GM23338 (cell line): Measurements from ENCODE around the gene CDK5RAP1.

Experiments used
- CREB1 ChIP-seq: fragments of 250-450 bp; sonication (Bioruptor Pico); IDR thresholded peaks from 2 replicates; pipeline ENCODE4 v1.5.0; 2020; ENCODE audit warnings: low read depth, mild to moderate bottlenecking, moderate library complexity
- CTCF ChIP-seq, 2 experiments: fragments of 200-600 bp in 1 of 2; sonication (generic) in 1 of 2; conservative IDR thresholded peaks; 2 replicates each; pipeline versions ENCODE4 v1.5.1 to v1.6.1; 2016 to 2017; ENCODE audit warnings: antibody characterized with exemption in 2 of 2, low read depth in 2 of 2, mild to moderate bottlenecking in 2 of 2, moderate library complexity in 1 of 2
- ETS1 ChIP-seq: IDR thresholded peaks from 2 replicates; pipeline ENCODE4 v1.6.1; 2016; ENCODE audit warnings: antibody characterized with exemption
- EZH2 ChIP-seq: fragments of 200-600 bp; sonication (generic); IDR thresholded peaks from one replicate; pipeline ENCODE4 v1.8.0; 2017; ENCODE audit warnings: antibody characterized with exemption, mild to moderate bottlenecking, low read depth; ENCODE audit not compliant: unreplicated experiment
- EZH2phosphoT487 ChIP-seq: fragments of 200-600 bp; sonication (generic); IDR thresholded peaks from one replicate; pipeline ENCODE4 v1.8.1; 2018; ENCODE audit warnings: antibody characterized with exemption; ENCODE audit not compliant: unreplicated experiment
- JUNB ChIP-seq: IDR thresholded peaks from one replicate; pipeline ENCODE4 v1.6.1; 2016; ENCODE audit warnings: antibody characterized with exemption; ENCODE audit not compliant: unreplicated experiment
- POLR2AphosphoS5 ChIP-seq: IDR thresholded peaks from 2 replicates; pipeline ENCODE4 v1.6.1; 2016; ENCODE audit warnings: antibody characterized with exemption, low read depth
- REST ChIP-seq: IDR thresholded peaks from one replicate; pipeline ENCODE4 v1.6.1; 2018; ENCODE audit warnings: antibody characterized with exemption; ENCODE audit not compliant: unreplicated experiment
- STAT1 ChIP-seq: IDR thresholded peaks from one replicate; pipeline ENCODE4 v1.6.1; 2016; ENCODE audit warnings: antibody characterized with exemption; ENCODE audit not compliant: unreplicated experiment
- ZNF114 ChIP-seq: fragments of 250-450 bp; sonication (Bioruptor Pico); IDR thresholded peaks from 2 replicates; pipeline ENCODE4 v1.5.0; 2020; ENCODE audit warnings: mild to moderate bottlenecking, moderate library complexity

DNA sequence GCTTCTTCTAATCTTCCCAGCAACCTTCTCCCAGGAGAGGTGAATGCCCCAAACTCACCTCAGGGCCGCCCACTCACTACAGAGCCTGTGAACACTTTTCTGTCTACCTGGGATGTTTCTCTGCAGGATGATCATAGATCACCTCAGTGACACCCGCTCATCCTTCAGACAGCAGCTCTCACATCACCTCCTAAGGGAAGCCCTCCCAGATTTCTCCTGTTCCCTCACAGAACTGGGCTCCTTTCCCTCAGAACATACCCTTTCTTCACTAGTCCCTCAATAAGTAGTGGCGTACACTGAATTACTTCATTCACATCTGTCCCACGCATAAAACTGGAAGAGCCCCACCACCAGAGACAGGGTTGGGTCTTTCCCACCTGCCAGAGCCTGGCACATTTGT, 57.8 kb downstream of the CDK5RAP1 start:
- no peak for TF ChIP-seq CTCF (conservative IDR thresholded peaks at IDR 0.05; ENCODE audit: low read depth in 2 of 2)
- no peak for TF ChIP-seq EZH2phosphoT487
- no peak for TF ChIP-seq EZH2
- no peak for TF ChIP-seq ZNF114 (CRISPR knock-in tag)
- TF ChIP-seq POLR2AphosphoS5: no peak
- no peak for TF ChIP-seq JUNB
- TF ChIP-seq ETS1: no peak
- no peak for TF ChIP-seq CREB1 (CRISPR knock-in tag)
- no peak for TF ChIP-seq REST
- TF ChIP-seq STAT1: no peak
